MM.1S (cell line): Measurements from ENCODE around the gene NFU1.
A peak's percentile ranks its signal among the peaks of the same experiment; 100 is the strongest.

ENCODE experiments used
- DNase-seq: peaks from one replicate; pipeline ENCODE4 v3.0.0-alpha.2; 2015
- H2AFZ ChIP-seq: fragments of 300-600 bp; sonication (generic); 2 replicates; pipeline ENCODE4 v1.6.0; 2016; ENCODE audit warnings: antibody characterized with exemption, low read length
- H3F3A ChIP-seq: fragments of 300-600 bp; sonication (generic); 2 replicates; pipeline ENCODE4 v1.6.1; 2016; ENCODE audit warnings: mild to moderate bottlenecking, antibody characterized with exemption, low read length, moderate library complexity, mixed read lengths; ENCODE audit not compliant: insufficient read depth
- H3K27ac ChIP-seq: fragments of 300-600 bp; sonication (generic); 2 replicates; pipeline ENCODE4 v1.5.1; 2016; ENCODE audit warnings: mild to moderate bottlenecking, low read length
- H3K27me3 ChIP-seq: fragments of 300-600 bp; sonication (generic); replicated peaks from 2 replicates; pipeline ENCODE4 v1.6.0; 2016; ENCODE audit warnings: low read length; ENCODE audit not compliant: insufficient read depth
- H3K36me3 ChIP-seq: fragments of 300-600 bp; sonication (generic); replicated peaks from 2 replicates; pipeline ENCODE4 v1.6.1; 2016; ENCODE audit warnings: mild to moderate bottlenecking, low read length, mixed read lengths; ENCODE audit not compliant: insufficient read depth
- H3K4me1 ChIP-seq: fragments of 300-600 bp; sonication (generic); 2 replicates; pipeline ENCODE4 v1.6.1; 2016; ENCODE audit warnings: low read length, mixed read lengths
- H3K4me2 ChIP-seq: fragments of 300-600 bp; sonication (generic); 2 replicates; pipeline ENCODE4 v1.6.0; 2016; ENCODE audit warnings: low read depth, low read length
- H3K4me3 ChIP-seq: fragments of 300-600 bp; sonication (generic); 2 replicates; pipeline ENCODE4 v1.5.1; 2016; ENCODE audit warnings: low read length, mixed read lengths
- H3K79me2 ChIP-seq: fragments of 300-600 bp; sonication (generic); 2 replicates; pipeline ENCODE4 v1.6.1; 2016; ENCODE audit warnings: mixed run types, low read length, mixed read lengths
- H3K9ac ChIP-seq: fragments of 300-600 bp; sonication (generic); 2 replicates; pipeline ENCODE4 v1.6.1; 2016; ENCODE audit warnings: low read length, mixed read lengths
- H3K9me2 ChIP-seq: fragments of 300-600 bp; sonication (generic); replicated peaks from 2 replicates; pipeline ENCODE4 v1.6.1; 2016; ENCODE audit warnings: mild to moderate bottlenecking, low read length, mixed read lengths; ENCODE audit not compliant: insufficient read depth
- H3K9me3 ChIP-seq: fragments of 300-600 bp; sonication (generic); replicated peaks from 2 replicates; pipeline ENCODE4 v1.6.1; 2016; ENCODE audit warnings: mild to moderate bottlenecking, low read length, mixed read lengths; ENCODE audit not compliant: insufficient read depth
- H4K20me1 ChIP-seq: fragments of 300-600 bp; sonication (generic); 2 replicates; pipeline ENCODE4 v1.6.1; 2016; ENCODE audit warnings: mild to moderate bottlenecking, low read length, moderate library complexity, mixed read lengths; ENCODE audit not compliant: insufficient read depth
- EZH2 ChIP-seq: fragments of 300-600 bp; sonication (generic); optimal IDR thresholded peaks from 2 replicates; pipeline ENCODE3; 2017; ENCODE audit warnings: low read depth, mild to moderate bottlenecking, antibody characterized with exemption, low read length, mixed read lengths
- EZH2phosphoT487 ChIP-seq: fragments of 300-600 bp; sonication (generic); IDR thresholded peaks from 2 replicates; pipeline ENCODE4 v1.6.1; 2018; ENCODE audit warnings: antibody characterized with exemption, low read length
- TF ChIP-seq, protein P1 (sequence below): fragments of 300-600 bp; sonication (generic); IDR thresholded peaks from 2 replicates; pipeline ENCODE4 v1.5.1; 2016; ENCODE audit warnings: antibody characterized with exemption, low read length, mixed read lengths

The NFU1 gene

GRCh38 chr2:69482471-69482870, 45.2 kb upstream of the NFU1 start:
- DNase-seq, result no peak
- TF ChIP-seq, protein P1, sequence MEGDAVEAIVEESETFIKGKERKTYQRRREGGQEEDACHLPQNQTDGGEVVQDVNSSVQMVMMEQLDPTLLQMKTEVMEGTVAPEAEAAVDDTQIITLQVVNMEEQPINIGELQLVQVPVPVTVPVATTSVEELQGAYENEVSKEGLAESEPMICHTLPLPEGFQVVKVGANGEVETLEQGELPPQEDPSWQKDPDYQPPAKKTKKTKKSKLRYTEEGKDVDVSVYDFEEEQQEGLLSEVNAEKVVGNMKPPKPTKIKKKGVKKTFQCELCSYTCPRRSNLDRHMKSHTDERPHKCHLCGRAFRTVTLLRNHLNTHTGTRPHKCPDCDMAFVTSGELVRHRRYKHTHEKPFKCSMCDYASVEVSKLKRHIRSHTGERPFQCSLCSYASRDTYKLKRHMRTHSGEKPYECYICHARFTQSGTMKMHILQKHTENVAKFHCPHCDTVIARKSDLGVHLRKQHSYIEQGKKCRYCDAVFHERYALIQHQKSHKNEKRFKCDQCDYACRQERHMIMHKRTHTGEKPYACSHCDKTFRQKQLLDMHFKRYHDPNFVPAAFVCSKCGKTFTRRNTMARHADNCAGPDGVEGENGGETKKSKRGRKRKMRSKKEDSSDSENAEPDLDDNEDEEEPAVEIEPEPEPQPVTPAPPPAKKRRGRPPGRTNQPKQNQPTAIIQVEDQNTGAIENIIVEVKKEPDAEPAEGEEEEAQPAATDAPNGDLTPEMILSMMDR, result no peak
- TF ChIP-seq EZH2phosphoT487, result no peak
- TF ChIP-seq EZH2, result no peak
- Histone ChIP-seq H3K27ac (no peak overlapping the region), H3K4me2 (no peak overlapping the region), H3F3A (peaks cover 6% of the 10 kb centered on the region; the same call in 1 of the 2 replicates), H3K4me1 (peaks cover 6% of the 10 kb centered on the region), H3K36me3 (no peaks in the 10 kb centered on the region), H4K20me1 (no peaks in the 10 kb centered on the region), H3K9me2 (no peaks in the 10 kb centered on the region), H3K9ac (no peak overlapping the region), H3K79me2 (no peaks in the 10 kb centered on the region), H2AFZ (no peak overlapping the region), H3K9me3 (no peaks in the 10 kb centered on the region), H3K4me3 (no peak overlapping the region), H3K27me3 (no peaks in the 10 kb centered on the region)

DNA sequence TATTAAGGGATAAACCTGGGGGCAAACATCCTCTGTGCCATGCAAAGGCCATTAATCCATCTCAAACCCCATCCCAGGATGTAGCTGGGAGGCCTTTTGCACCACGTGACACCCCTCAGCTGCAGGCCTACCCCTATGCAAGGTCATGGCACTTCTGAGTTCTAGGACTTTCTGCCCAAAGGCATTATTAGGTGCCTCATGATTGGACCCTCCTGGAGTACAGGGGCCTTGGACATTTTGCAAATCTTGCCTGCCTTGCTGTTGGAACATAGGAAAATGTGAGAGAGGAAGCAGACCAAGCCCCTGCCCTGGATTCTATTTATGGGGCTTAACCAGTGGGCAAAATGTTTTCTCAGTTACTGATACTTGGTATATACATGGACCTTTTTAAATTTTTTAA, 44.2 kb upstream of the NFU1 start:
- H3K4me2 ChIP-seq, result no peak overlapping the region

DNA sequence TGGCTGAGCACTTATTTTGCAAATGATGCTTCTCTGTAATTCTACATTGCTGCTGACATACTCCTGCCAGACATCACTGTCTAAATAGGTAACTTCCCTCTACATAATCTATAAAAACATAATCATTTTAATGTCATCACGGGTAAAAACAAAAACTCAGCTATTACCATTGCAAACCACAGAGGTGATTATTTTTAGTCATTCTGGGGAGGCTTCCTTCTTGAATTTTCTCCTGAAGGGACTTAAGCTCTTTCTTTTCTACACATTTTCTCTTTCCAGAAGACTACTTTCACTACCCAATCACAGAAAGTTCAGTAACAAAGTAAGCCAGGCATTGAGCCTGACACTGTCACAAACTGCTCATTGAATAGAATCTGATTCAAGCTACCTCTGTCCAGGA, 40.4 kb upstream of the NFU1 start:
- Histone ChIP-seq H3K36me3 (no peaks in the 10 kb centered on the region), H3K9me2 (no peaks in the 10 kb centered on the region), H3K4me2 (no peak overlapping the region), H3K4me3 (no peak overlapping the region), H2AFZ (no peak overlapping the region), H3F3A (peaks cover 10% of the 10 kb centered on the region; the same call in 1 of the 2 replicates), H3K9me3 (no peaks in the 10 kb centered on the region), H3K27ac (no peak overlapping the region), H3K9ac (no peak overlapping the region), H4K20me1 (no peaks in the 10 kb centered on the region), H3K79me2 (no peaks in the 10 kb centered on the region), H3K27me3 (no peaks in the 10 kb centered on the region), H3K4me1 (peaks cover 18% of the 10 kb centered on the region)
- peak; percentile 23 for DNase-seq
- no peak for TF ChIP-seq EZH2
- TF ChIP-seq, protein P1, result no peak
- no peak for TF ChIP-seq EZH2phosphoT487

More for the DNA sequence above, 44.2 kb upstream of the NFU1 start:
- peaks cover 10% of the 10 kb centered on the region for H3K4me1 ChIP-seq
- no peak overlapping the region for H3K9ac ChIP-seq
- DNase-seq, result no peak
- H3K36me3 ChIP-seq, result no peaks in the 10 kb centered on the region
- no peaks in the 10 kb centered on the region for H3K27me3 ChIP-seq
- H3K27ac ChIP-seq, result no peak overlapping the region
- no peak overlapping the region for H3K4me3 ChIP-seq
- H4K20me1 ChIP-seq, result no peaks in the 10 kb centered on the region
- TF ChIP-seq, protein P1, result no peak
- TF ChIP-seq EZH2phosphoT487 (no peak), EZH2 (no peak)
- no peaks in the 10 kb centered on the region for H3K9me2 ChIP-seq
- H2AFZ ChIP-seq, result no peak overlapping the region
- peaks cover 10% of the 10 kb centered on the region; the same call in 1 of the 2 replicates for H3F3A ChIP-seq
- H3K79me2 ChIP-seq, result no peaks in the 10 kb centered on the region
- no peaks in the 10 kb centered on the region for H3K9me3 ChIP-seq
